D341Med (cell line): Measurements from ENCODE around the gene PFKFB2.

Experiments
- DNase-seq: peaks from one replicate; pipeline ENCODE4 v3.0.0; 2012; ENCODE audit warnings: low spot score

Gene PFKFB2

GRCh38 chr1:207021876-207022596, 31.0 kb upstream of the PFKFB2 start:
- DNase-seq, result no peak

- no peak for DNase-seq
These were observed 29.9 kb upstream of the PFKFB2 start for GRCh38 chr1:207022996-207023679.

DNA sequence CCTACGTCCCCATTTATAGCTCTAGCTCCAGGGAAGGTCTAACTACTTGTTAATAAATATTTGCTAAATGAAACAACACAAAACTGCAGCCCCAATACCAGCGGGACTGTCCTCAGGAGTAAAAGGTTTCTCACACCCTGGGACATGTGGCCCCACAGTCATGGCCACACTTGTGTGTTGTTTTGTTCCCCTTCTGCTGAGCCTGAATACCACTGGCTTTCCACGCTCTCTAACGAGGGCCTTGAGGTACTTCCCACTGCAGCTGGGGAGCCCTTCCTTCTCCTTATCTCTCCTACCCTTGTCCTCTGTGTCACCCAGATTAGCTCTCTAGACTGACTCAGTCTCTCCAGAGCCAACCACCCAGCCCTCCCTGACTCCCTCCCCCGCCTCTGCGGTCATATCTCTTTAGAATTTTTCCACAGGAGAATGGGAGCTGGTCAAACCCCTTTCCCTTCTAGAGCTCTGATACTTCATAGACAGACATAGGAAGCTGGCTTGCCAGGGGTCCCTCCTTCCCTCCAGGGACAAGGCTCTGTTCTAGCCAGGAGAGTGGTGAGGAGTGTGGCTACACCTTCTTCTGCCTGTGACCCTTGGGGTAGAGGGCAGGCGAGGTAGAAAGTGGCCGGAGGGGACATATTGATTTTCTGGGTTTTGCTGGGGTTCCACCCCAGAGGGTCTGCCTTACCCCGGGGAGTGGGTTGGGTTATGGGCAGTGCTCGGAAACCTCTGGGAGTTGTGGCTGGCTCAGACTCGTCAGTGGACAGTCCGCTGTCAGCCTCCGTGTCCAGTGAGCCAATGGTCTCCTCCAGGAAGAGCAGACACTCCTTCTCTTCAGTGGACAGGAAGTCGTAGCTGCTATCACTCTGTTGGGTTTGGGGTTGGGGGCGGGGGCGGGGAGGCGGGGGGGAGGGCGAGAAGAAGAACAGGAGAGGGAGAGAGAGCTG, 28.6 kb upstream of the PFKFB2 start:
- no peak for DNase-seq

- no peak for DNase-seq
These were observed 27.8 kb upstream of the PFKFB2 start for GRCh38 chr1:207025146-207025880.

DNA sequence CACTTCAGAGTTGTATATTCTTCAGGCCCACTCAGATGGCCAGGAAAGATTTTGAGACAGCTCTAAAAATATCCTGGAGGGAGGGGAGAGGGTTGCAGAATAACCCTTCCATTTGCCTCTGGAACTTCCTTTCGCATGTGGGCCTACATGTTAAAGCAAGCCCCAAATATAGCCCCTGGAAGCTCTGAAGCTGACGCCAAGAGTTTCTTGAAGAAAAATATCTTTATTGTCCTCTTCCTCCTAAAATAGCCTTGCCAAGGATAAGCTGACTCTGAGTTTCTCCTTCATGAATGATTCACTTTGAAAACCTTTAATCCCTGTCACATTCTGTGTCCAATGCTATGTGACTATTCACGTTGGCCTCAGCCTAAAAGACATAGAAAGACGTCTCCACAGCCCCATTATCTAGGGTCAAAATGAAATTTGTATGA, 27.0 kb upstream of the PFKFB2 start:
- no peak for DNase-seq

DNA sequence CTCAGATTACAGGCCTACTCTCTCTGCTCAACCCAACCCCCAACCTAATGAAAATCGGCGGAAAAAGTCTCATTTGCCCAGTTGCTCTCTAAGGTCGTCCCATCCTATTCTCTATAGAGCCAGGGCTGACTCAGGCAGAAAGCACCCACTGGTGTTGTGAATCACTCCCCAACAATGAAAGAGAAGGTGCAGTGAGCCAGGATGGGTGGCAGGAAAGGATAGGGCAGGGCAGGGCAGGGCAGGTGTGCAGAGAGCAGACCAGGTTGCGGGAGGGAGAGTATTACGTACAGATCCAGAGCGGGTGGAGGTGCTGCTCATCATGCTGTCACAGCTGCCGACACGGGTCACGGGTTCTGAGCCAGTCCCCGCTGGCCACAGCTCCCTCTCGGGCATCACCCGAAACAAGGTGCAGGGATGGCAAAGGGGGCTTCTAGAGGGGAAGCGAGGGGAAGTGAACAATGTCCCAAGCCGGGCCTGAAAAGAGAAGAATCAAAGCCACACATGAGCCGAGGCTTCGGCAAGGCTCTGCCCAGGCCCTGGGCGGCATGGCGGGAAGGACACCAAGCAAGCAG, 25.8 kb upstream of the PFKFB2 start:
- no peak for DNase-seq

DNA sequence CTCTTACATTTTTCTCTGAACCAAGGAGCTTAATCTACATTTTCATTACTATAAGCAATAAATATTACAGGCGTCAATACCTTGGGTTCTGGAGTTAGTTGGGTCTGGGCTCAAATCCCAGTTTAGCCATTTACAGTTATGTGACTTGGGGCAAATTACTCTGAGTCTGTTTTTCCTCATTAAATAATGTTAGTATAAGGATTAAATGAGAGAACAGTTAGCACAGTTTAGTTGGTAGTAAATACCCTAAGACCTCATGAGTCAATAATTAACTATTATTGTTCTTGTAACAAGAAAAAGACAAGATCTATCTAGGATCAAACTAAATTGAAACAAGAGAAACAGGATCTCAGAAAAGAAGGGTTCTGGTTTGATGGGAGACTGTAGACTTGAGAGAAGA, 25.2 kb upstream of the PFKFB2 start:
- no peak for DNase-seq

DNA sequence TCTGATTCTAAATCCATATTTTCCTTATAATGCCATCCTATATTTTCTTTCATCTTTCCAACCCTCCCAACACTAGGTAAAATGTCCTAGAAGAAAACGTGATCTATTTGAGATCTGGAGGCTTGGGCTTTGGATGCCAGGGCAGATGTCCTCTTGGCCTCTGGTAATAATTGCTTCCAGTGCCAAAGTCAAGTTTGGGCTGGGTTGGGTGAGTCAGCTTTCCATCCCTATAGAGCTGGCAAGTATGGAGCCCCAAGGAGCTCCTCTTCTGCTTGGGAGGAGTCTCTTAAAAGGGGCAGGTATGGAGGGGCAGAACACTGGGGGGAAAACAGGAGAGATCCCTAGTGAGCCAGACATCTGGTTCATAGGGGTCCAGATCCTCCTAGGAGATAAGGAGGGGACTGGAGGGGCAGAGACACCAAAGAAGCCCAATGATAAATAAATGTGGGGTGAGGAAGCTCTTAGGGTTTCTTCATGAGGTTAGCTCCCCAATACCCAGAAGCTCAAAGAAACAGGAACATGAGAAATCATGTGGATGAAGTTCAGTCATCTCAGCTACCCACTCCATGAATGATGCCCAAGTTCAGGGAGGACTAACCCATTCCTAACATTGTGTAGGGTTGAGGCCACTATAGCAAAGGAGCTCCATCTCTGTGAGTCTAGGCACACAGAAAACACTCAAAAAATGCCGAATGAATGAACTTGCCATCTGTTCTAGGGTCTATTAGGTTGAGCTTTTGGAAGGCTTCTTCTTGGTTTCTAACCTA, 24.0 kb upstream of the PFKFB2 start:
- DNase-seq, result no peak

DNA sequence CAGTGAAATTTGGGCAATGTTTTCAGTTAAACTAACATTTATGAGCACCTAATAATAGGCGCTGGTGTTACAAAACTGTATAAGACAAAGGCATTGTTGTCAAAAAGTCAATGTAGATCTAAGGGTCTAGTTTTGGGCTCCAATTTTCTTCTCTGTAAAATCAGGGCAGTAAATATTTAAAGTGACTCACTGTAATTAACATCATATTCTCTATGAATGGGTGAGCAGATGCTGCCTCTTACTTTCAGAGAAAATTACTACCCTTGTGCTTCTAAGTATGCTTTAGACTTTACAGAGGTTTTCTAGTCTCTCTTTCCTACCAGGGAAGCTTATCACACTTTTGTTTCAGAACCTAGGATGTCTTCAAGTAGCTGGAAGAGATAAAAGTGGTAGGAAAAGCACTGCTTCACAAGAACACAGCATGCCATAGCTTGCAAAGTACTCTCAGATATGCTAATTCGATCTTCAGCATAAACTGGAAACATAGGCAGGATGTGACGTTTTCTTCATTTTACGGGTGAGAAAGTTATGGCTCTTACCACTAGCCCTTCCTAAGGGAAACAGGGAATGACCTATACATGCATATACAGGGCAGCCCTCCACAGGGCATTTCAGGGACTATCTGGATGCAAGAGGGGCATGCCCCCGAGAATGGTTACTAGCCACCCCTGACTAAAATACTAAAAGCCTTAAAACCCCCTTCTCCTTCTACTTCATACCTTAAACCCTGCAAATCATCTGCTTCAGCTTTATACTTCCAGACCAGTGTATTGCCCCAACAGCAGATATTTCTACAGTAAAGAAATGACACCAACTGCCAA, 23.2 kb upstream of the PFKFB2 start:
- no peak for DNase-seq

- no peak for DNase-seq
These were observed 22.5 kb upstream of the PFKFB2 start for GRCh38 chr1:207030522-207031009.

- no peak for DNase-seq
These were observed 22.1 kb upstream of the PFKFB2 start for GRCh38 chr1:207031016-207031415.

DNA sequence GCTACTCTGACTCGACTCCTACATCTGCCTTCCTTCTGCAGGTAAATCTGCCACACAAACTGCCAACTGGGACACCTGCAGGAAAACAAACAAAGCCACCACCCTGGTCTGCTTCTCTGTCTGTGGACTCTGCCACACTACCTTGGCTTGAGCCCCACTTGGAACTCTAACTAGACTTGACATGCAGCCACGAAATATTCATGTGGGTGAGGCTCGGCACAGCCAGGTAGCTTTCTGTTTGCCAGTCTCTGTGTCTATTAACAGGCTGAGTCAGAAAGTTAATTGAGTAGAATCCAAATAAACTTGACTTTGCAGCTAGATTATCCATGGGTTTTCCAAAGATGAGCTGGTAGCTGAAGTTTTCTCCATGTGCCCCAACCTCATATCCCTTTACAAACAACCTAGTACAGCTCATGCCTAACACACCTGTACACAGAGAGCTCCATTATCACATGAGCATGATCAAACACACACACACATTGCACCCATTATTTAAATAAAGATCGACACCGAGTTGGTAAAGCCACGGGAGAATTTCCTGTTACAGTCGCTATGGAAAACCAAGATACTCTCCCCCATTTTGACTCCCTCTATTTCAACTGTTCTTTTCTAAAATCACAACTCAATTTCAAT, 21.3 kb upstream of the PFKFB2 start:
- DNase-seq, result no peak

DNA sequence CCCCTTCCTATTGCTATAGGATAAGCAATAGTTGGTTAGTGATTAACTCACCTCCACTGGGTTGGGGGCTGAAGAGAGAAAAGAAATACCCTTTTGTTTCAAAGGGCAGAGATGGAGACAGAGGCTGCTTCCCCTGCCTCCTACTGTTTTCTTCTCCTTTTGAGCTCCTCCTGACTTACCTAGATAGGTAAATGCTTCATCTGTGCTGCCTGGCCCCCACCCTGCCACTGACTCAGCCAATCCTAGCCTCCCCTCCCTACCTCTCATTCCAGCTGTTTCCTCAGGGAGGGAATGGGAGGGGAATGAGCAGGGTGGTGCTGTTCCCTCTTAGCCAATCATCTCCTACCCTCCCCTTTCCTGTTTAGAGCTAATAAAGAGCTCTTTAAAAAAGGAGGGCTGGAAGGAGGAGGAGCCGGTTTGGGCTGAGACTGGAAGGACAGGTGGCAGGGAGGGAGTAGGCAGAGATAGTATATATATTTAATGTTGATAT, 20.5 kb upstream of the PFKFB2 start, which contains the start of gene C1orf116:
Gene C1orf116, minus strand, starts transcription at position 229 of the 490 bp plus-strand sequence. CDS start 5,158 bp downstream, outside the sequence.
- DNase-seq, result no peak

GRCh38 chr1:207033302-207033701, 19.8 kb upstream of the PFKFB2 start:
- no peak for DNase-seq

DNA sequence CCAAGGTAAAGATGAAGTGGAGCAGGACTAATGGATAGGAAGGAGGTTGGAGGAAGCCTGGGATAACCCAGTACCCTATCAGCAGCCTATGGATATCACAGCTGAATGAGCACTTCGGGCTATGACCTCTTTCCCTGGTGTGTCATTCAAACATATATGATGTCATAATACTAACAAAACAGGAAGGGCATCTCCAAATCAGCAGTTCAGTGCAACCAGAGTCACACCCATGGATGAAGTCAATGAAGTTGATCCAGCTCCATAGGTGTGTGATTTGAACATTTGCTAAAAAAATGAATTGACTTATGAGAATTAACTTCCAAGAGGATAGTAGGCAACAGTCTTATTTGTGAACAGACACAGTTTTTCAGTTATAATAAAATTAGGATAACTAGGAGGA, 18.9 kb upstream of the PFKFB2 start:
- no peak for DNase-seq

DNA sequence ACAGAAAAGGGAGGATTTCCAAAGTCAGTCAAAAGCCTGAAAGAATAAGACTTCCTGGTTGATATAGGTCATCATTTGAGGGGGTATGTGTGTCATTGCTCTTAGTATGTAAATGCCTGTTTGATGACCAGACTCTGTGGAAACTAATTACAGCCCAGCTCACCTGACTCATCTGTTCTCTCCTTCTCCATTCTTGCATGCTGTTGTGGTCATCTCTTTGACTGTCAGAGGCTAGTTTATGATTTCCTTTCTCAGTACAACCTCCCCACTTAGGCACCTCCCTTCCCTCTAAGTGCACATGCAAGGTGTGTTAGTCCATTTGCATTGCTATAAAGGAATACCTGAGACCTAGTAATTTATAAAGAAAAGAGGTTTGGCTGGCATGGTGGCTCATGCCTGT, 18.1 kb upstream of the PFKFB2 start:
- no peak for DNase-seq

GRCh38 chr1:207035877-207036551, 17.1 kb upstream of the PFKFB2 start:
- no peak for DNase-seq

GRCh38 chr1:207036865-207037264, 16.2 kb upstream of the PFKFB2 start:
- no peak for DNase-seq
